DOHH2 (cell line): Measurements from ENCODE around the gene RASSF3.

Experiments used
- CTCF ChIP-seq: fragments of 200-600 bp; sonication (generic); IDR thresholded peaks from one replicate; pipeline ENCODE4 v1.5.1; 2014; ENCODE audit warnings: antibody characterized with exemption, mild to moderate bottlenecking, low read depth, low read length; ENCODE audit not compliant: poor library complexity, severe bottlenecking
- EZH2phosphoT487 ChIP-seq: fragments of 200-600 bp; sonication (generic); IDR thresholded peaks from 2 replicates; pipeline ENCODE4 v1.6.1; 2017; ENCODE audit warnings: borderline replicate concordance, mild to moderate bottlenecking, antibody characterized with exemption, low read length, moderate library complexity, mixed read lengths

GRCh38 chr12:64674367-64674922 lies 64.2 kb downstream of the RASSF3 start:
- TF ChIP-seq CTCF (no peak), EZH2phosphoT487 (no peak)
